ENCODE data around the gene GNPDA1. TPM values are rescaled to one million over a fixed set of nuclear protein-coding genes. Genes with fewer than 3 reads are reported as not detected.

The GNPDA1 gene
- total RNA-seq, 2 donors from 2014 or later: 15.0 to 16.6 TPM

GRCh38 chr5:142032150-142032549, 19.3 kb upstream of the GNPDA1 start:
- intact Hi-C loops (cut with DNase I, micrococcal nuclease): no loop called here
- ATAC-seq (no peak), DNase-seq (no peak)

- intact Hi-C loops (cut with DNase I, micrococcal nuclease): no loop called here
Observed at GRCh38 chr5:142025637-142026036, 12.8 kb upstream of the GNPDA1 start.

DNA sequence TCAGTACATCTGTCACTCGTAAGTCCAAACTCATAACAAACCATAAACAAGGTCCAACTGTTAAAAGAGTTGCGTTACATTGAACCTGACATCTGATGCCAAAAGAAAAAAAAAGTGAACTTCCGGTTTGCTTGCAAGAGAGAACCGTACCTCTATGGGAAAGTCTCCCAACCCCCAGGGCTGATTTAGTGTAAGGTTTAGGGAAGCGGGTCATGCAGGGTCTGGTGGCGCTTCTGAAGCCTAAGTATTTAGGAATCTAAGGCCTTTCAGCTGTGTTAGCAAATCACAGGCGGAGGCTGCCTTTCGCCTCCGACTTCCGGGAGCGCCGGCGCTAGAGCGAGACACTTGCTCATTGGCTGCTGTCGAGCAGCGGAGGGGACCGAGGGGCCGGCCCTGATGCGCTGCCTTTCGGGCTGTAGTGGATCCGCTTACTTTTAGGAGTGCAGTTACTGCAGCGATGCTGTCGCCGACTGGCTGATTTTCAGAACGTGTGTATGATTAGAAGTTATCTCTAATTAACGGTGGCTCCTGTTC, 12.0 kb upstream of the GNPDA1 start:
- intact Hi-C loops (cut with DNase I, micrococcal nuclease): no loop called here
- DNase-seq (peak; percentile 83 to 86), ATAC-seq (peak; percentile 97)

More at GRCh38 chr5:142025637-142026036, 12.8 kb upstream of the GNPDA1 start:
- ATAC-seq (no peak), DNase-seq (no peak)

DNA sequence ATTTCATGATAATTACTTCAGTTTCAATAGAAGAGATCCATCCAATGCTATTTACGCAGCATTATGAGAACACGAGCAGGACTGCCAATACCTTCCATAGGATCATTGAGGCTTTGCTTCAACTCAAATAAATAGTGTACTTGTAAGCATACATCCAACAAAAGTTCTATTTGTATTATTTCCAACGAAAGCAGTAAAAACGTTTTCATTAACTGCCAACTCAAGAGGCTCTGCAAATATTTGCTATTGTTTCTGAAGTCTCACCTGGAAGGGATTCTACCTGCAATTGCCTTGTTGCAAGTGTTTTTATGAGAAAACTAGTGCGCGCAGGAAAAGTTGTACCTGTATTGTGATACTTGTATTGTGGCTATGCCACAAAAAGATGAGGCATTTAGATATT, 11.0 kb upstream of the GNPDA1 start:
- no peak for ATAC-seq

GRCh38 chr5:142020122-142020659, 7.4 kb upstream of the GNPDA1 start:
- no peak for ATAC-seq
- DNase-seq: no peak
- intact Hi-C loops (cut with DNase I, micrococcal nuclease): no loop called here

More for the DNA sequence above, 11.0 kb upstream of the GNPDA1 start:
- DNase-seq: no peak
- intact Hi-C loops (cut with DNase I, micrococcal nuclease): no loop called here

GRCh38 chr5:142017832-142018427, 5.1 kb upstream of the GNPDA1 start:
- DNase-seq (no peak), ATAC-seq (no peak)
- intact Hi-C loops (cut with DNase I, micrococcal nuclease): no loop called here

- no peak for DNase-seq
- ATAC-seq: no peak
- intact Hi-C loops (cut with DNase I, micrococcal nuclease): no loop called here
Observed at GRCh38 chr5:142016556-142016955, 3.7 kb upstream of the GNPDA1 start.

GRCh38 chr5:142015781-142016533, 3.1 kb upstream of the GNPDA1 start:
- ATAC-seq (no peak), DNase-seq (no peak)
- intact Hi-C loops (cut with DNase I, micrococcal nuclease): no loop called here

DNA sequence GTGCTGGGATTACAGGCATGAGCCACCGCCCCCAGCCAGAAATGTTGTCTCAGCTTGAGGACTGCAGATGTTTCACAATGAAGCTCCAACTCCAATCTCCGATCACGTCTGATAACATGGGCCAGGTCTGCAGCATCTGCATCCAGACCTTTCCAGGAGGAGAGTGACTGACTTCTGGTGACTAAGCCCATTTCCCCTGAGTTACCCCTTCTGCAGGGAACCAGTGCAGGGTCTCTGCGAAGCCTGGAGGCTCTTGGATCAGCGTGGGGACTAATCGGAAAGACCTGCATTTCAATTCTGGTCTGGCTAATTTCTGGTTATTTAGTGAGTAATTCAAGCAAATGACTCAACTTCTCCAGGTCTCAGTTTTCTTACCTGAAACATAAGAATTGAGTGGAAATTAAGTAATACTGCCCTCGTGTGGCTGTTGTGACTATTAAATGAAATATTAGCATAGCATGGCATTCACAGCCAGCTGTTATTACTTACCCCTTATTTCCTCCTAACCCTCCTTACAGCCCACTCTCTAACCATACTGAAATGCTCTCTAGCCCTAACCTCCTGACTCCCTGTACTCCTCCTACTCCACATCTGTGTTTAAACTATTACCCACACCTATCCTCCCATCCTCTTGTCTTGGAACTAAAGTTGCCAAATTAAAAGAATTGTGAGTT, 2.2 kb upstream of the GNPDA1 start:
- no peak for ATAC-seq
- no peak for DNase-seq
- intact Hi-C loops (cut with DNase I, micrococcal nuclease): loop anchor here in 1 of 2 donors (5.0 kb wide), 1 partner anchor 127 kb away; no protein-coding TSS in a partner anchor

DNA sequence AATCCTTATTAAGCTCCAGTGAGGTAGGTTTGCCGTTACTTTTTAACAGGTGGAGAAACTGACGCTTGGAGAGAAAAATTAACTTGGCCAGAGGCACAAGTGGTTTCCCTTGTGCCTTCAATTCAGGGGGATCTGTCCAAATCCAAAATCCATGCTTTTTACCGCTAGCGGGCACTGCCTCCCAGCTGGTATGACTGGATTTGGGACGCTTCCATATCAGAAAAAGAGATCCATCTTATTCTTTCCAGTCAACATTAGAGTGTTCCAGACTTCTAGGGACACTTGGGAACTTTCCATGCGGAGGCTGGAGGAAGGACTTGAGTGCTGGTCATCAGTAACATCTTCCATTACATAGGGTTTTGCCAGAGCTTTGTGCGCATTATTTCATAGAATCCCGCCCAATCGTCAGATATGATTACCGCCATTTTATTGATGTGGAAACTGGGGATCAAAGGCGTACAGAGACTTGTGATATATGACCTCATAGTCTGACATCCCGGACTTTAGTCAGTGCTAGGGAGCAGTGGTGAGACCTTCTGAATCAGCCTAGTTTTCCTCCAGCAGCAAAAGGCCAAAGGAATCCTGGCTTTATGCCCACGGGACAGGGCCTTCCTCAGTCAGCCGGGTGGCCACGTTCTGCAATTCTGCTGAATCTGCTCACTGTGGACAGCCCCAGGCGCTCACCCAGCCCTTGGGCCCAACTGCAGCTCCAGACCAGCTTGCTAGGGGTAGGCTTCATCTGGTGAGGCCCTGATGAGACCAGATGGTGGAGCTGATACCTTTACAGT, 1.1 kb upstream of the GNPDA1 start:
- intact Hi-C loops (cut with DNase I, micrococcal nuclease): loop anchor here in 1 of 2 donors (5.0 kb wide), 1 partner anchor 128 kb away; no protein-coding TSS in a partner anchor
- DNase-seq (peak; percentile 37 to 44), ATAC-seq (no peak)

DNA sequence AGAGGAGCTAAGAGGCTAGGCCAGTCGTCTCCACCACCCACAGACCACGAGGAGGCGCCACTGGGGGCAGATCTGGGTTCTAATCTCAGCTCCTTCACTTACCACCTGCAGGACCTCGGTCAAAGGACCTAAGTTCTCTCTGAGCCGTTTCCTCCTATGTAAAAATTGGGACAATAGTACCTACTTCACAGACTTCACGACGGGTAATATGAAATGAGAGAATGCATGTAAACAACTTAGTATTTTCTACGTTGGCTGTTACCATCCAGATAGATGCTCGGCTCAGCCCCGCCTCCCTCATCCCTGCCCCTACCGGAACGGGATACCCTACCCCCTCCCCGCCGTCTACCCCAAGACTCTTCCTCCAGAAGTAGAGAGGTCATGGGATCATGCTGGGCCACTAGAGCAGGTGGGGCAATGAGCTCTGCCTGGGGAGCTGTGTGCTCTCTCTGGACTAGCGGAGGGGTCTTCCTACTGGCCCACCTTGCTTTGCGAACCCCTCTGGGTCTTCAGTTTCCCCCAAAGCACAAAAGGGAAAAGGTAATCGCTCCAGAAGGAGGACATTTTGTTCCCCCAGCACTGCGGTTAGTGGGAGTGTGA, 541 bp downstream of the GNPDA1 start:
- DNase-seq (peak; percentile 52 to 68), ATAC-seq (peak; percentile 46)
- intact Hi-C loops (cut with DNase I, micrococcal nuclease): loop anchor here in 1 of 2 donors (5.0 kb wide), 1 partner anchor 130 kb away; no protein-coding TSS in a partner anchor

DNA sequence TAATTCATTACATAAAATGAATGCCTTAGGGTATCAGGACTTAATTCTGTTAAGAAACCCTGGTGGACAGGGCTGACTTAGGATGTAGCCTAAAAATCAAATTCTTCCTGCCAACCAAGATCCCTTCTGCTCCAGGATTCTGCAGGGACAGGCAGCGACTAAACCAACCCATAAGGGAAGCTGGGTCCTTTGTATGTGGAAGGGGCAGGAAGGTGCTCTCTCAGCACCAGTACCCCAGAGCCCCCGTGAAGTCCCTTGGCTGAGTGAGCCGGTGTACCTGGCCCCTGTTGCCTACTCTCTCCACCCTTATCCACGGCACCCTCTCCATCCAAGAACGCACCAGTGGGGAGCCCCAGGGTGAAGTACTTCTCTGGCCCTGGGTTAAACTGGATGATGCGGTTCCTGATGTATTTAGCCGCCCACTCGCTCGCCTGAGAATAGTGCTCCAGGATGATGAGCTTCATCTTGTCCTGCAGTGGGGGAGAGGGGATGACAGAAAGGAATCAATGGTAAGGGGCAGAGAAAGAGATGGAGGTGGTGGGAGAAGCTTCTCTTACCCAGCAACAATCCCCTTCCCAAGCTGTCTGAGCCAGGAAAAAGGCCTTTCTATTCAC, 1.1 kb downstream of the GNPDA1 start:
- DNase-seq: no peak
- intact Hi-C loops (cut with DNase I, micrococcal nuclease): loop anchor here in 1 of 2 donors (5.0 kb wide), 1 partner anchor 131 kb away; no protein-coding TSS in a partner anchor
- no peak for ATAC-seq

- DNase-seq (no peak), ATAC-seq (no peak)
- intact Hi-C loops (cut with DNase I, micrococcal nuclease): loop anchor here in 1 of 2 donors (5.0 kb wide), 1 partner anchor 132 kb away; no protein-coding TSS in a partner anchor
Observed at GRCh38 chr5:142009886-142010285, 2.9 kb downstream of the GNPDA1 start.

- intact Hi-C loops (cut with DNase I, micrococcal nuclease): no loop called here
- DNase-seq: no peak
- ATAC-seq: no peak
Observed at GRCh38 chr5:142008813-142009212, 4.0 kb downstream of the GNPDA1 start.

DNA sequence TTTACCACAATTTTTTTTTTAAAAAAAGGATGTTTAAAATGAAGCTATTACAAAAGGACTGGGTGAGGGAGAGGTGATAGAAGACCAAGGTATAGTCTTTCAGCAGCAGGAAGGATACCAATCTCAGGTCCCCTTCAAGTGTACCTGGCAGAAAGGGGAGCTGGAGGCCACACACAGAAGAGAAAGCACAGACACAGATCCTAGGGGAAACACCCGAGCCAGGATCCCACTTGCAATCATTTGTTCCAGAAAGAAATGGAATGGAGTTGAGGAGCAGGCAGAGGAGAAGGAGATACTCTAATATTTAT, 5.6 kb downstream of the GNPDA1 start:
- DNase-seq: no peak
- no peak for ATAC-seq
- intact Hi-C loops (cut with DNase I, micrococcal nuclease): no loop called here

DNA sequence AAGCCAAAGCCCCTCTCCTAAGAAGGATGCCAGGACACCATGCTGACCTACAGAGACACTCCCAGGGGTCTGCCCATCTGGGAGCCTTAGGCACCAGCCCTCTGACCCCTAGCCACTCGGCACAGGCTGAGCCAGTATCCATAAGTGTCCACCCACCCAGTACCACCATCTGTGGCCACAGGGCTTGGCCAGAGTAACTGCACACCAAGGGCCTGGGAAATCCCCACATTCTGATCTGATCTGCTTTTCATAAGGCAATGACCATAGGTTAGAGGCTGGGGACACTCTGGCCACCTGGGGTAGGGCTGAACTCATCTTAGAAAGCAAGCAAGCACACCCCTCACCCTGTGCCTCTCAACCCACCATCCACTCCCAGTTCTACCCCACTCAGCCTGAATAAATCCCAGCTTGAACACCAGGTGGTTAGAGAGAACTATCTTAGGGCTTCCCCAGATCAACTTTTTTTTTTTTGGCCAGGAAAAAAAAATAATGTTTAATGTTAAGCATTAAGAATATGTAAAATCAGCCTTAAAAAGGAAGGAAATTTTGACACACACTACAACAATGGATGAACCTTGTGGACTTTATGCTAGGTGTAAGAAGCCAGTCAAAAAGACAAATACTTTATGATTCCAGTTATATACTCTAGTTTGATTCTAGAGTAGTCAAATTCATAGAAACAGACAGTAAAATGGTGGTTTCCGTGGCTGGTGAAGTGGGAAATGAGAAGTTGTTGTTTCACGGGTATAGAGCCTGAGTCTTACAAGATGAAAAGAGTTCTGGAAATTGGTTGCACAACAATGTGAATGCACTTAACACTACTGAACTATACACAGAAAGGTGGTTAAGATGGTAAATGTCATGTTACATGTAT, 6.2 kb downstream of the GNPDA1 start:
- intact Hi-C loops (cut with DNase I, micrococcal nuclease): no loop called here
- DNase-seq (no peak), ATAC-seq (no peak)

DNA sequence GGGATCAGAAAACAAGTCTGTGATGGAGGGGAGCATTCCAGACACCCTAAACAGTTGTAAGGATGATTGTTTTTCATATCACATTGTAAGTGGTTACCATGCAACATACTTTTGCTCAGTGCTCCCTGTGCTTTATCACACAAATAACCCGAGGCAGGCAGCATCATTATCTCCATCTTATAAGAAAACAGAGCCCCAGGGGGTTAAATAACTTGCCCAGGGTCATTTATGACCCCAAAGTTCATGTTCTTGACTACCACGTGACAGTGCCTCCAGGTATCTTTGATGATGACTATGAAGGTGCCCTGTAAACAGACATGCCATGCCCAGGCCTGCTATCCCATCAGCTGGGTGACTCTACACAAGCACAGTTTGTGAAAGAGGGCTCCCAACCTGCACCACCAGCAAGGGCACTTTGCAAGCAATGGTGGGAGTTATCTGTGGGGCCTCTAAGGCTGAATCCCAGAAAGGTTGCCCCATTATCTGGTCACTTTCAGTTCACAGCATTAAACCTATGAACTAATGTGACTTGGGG, 9.5 kb downstream of the GNPDA1 start:
- DNase-seq: no peak
- intact Hi-C loops (cut with DNase I, micrococcal nuclease): no loop called here
- ATAC-seq: no peak

Measured in left colon (tissue), 2 donors.